ENCODE results near the gene PRKACG.

PRKACG gene

DNA sequence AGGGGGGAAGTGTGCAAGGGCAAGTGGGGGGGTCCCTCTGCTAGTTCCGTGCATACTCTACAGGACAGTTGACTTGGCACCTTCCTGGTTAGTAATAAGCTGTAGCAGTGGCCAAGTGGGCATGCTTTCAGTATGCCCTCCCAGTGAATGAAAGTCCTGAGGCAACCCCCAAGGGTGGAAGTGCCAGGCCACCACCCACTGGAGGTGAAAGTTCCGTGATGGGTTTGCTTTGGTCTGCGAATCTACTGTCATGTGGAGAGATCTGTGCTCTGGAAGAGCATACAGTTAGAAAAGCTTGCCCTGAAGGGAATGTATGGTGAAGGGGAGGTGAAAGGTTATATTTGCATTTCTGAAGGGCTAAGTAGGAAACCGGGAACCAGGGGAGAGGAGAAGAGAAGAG is 31.9 kb upstream of the PRKACG start:
- H3K9ac ChIP-seq (ENCODE audit: low read depth, low read length, poor library complexity, severe bottlenecking), result peak overlapping the region; percentile 61
- H3K4me3 ChIP-seq (ENCODE audit: low read length, poor library complexity, severe bottlenecking), result no peak overlapping the region
- peaks cover 77% of the 10 kb centered on the region for H3K79me2 ChIP-seq (ENCODE audit: insufficient read depth, low read length)
- H2AFZ ChIP-seq (ENCODE audit: low read length), result no peak overlapping the region
- no peaks in the 10 kb centered on the region for H3K9me2 ChIP-seq (replicated peaks; ENCODE audit: low read depth, low read length)
- no peaks in the 10 kb centered on the region for H3K27me3 ChIP-seq (ENCODE audit: insufficient read depth, low read length, poor library complexity, severe bottlenecking)
- H3K4me1 ChIP-seq (ENCODE audit: insufficient read depth, low read length, poor library complexity, severe bottlenecking), result peaks cover 58% of the 10 kb centered on the region
- TF ChIP-seq EZH2phosphoT487 (IDR thresholded peaks at IDR 0.05; ENCODE audit: borderline replicate concordance), result no peak
- TF ChIP-seq, protein P1, sequence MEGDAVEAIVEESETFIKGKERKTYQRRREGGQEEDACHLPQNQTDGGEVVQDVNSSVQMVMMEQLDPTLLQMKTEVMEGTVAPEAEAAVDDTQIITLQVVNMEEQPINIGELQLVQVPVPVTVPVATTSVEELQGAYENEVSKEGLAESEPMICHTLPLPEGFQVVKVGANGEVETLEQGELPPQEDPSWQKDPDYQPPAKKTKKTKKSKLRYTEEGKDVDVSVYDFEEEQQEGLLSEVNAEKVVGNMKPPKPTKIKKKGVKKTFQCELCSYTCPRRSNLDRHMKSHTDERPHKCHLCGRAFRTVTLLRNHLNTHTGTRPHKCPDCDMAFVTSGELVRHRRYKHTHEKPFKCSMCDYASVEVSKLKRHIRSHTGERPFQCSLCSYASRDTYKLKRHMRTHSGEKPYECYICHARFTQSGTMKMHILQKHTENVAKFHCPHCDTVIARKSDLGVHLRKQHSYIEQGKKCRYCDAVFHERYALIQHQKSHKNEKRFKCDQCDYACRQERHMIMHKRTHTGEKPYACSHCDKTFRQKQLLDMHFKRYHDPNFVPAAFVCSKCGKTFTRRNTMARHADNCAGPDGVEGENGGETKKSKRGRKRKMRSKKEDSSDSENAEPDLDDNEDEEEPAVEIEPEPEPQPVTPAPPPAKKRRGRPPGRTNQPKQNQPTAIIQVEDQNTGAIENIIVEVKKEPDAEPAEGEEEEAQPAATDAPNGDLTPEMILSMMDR (conservative IDR thresholded peaks at IDR 0.05; ENCODE audit: low read length), result no peak
- H3K9me3 ChIP-seq (ENCODE audit: insufficient read depth, low read depth, low read length), result no peaks in the 10 kb centered on the region
- H3F3A ChIP-seq (ENCODE audit: low read depth), result 0 out of 2 replicates have a peak, but pooled peaks cover 3% of the 10 kb centered on the region
- H3K4me2 ChIP-seq (ENCODE audit: low read depth, low read length, poor library complexity, severe bottlenecking), result peak overlapping the region; percentile 83
- peaks cover 34% of the 10 kb centered on the region; the same call in 1 of the 2 replicates for H3K36me3 ChIP-seq (ENCODE audit: insufficient read depth, low read length)
- H4K20me1 ChIP-seq (ENCODE audit: insufficient read depth, low read length, poor library complexity, severe bottlenecking), result peaks cover 9% of the 10 kb centered on the region

- Histone ChIP-seq H3K9me2 (replicated peaks; ENCODE audit: low read depth, low read length) (no peaks in the 10 kb centered on the region), H3K27me3 (ENCODE audit: insufficient read depth, low read length, poor library complexity, severe bottlenecking) (no peaks in the 10 kb centered on the region), H3F3A (ENCODE audit: low read depth) (0 out of 2 replicates have a peak, but pooled peaks cover 3% of the 10 kb centered on the region), H3K36me3 (ENCODE audit: insufficient read depth, low read length) (peaks cover 27% of the 10 kb centered on the region; the same call in 1 of the 2 replicates), H2AFZ (ENCODE audit: low read length) (no peak overlapping the region), H3K4me1 (ENCODE audit: insufficient read depth, low read length, poor library complexity, severe bottlenecking) (peaks cover 64% of the 10 kb centered on the region), H4K20me1 (ENCODE audit: insufficient read depth, low read length, poor library complexity, severe bottlenecking) (peaks cover 9% of the 10 kb centered on the region), H3K9ac (ENCODE audit: low read depth, low read length, poor library complexity, severe bottlenecking) (peak overlapping the region; percentile 61), H3K79me2 (ENCODE audit: insufficient read depth, low read length) (peaks cover 82% of the 10 kb centered on the region), H3K4me2 (ENCODE audit: low read depth, low read length, poor library complexity, severe bottlenecking) (peak overlapping the region; percentile 83), H3K9me3 (ENCODE audit: insufficient read depth, low read depth, low read length) (no peaks in the 10 kb centered on the region), H3K4me3 (ENCODE audit: low read length, poor library complexity, severe bottlenecking) (peak overlapping the region; percentile 58)
- TF ChIP-seq, protein P1 (conservative IDR thresholded peaks at IDR 0.05; ENCODE audit: low read length), result no peak
- no peak for TF ChIP-seq EZH2phosphoT487 (IDR thresholded peaks at IDR 0.05; ENCODE audit: borderline replicate concordance)
Measured at GRCh38 chr9:69044240-69045219, 30.6 kb upstream of the PRKACG start.

DNA sequence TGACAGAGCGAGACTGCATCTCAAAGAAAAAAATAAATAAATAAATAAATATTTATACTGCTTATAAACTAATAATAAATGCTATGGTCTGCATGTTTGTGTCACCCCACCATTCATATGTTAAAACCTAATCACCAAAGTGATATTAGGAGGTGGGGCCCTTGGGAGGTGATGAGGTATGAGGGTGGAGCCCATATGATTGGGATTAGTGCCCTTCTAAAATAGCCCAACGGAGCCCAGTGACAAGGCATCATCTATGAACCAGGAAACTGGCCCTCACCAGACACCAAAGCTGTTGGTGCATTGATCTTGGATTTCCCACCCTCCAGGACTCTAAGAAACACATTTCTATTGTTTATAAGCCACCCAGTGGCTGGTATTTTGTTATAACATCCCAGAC is 26.7 kb upstream of the PRKACG start:
- TF ChIP-seq, protein P1 (conservative IDR thresholded peaks at IDR 0.05; ENCODE audit: low read length), result no peak
- TF ChIP-seq EZH2phosphoT487 (IDR thresholded peaks at IDR 0.05; ENCODE audit: borderline replicate concordance), result no peak
- Histone ChIP-seq H3K9ac (ENCODE audit: low read depth, low read length, poor library complexity, severe bottlenecking) (no peak overlapping the region), H3K27me3 (ENCODE audit: insufficient read depth, low read length, poor library complexity, severe bottlenecking) (no peaks in the 10 kb centered on the region), H3K4me1 (ENCODE audit: insufficient read depth, low read length, poor library complexity, severe bottlenecking) (peaks cover 66% of the 10 kb centered on the region), H3K9me3 (ENCODE audit: insufficient read depth, low read depth, low read length) (no peaks in the 10 kb centered on the region), H2AFZ (ENCODE audit: low read length) (no peak overlapping the region), H4K20me1 (ENCODE audit: insufficient read depth, low read length, poor library complexity, severe bottlenecking) (peaks cover 14% of the 10 kb centered on the region), H3K79me2 (ENCODE audit: insufficient read depth, low read length) (peaks cover 93% of the 10 kb centered on the region), H3K4me3 (ENCODE audit: low read length, poor library complexity, severe bottlenecking) (no peak overlapping the region), H3K36me3 (ENCODE audit: insufficient read depth, low read length) (no peaks in the 10 kb centered on the region), H3K9me2 (replicated peaks; ENCODE audit: low read depth, low read length) (no peaks in the 10 kb centered on the region), H3F3A (ENCODE audit: low read depth) (0 out of 2 replicates have a peak, but pooled peaks cover 3% of the 10 kb centered on the region), H3K4me2 (ENCODE audit: low read depth, low read length, poor library complexity, severe bottlenecking) (peak overlapping the region; percentile 17)
